Trophoblast cell (in vitro differentiated cells and primary cell): ENCODE data around the gene WDR20.
A peak's percentile ranks its signal among the peaks of the same experiment; 100 is the strongest.

ENCODE experiments used
- DNase-seq, 2 donors: peaks; one replicate each; pipeline ENCODE4 v3.0.0-alpha.2; 2016
- H2AFZ ChIP-seq: 2 replicates; pipeline ENCODE4 v1.6.1; 2013; ENCODE audit warnings: low read length, moderate library complexity, mild to moderate bottlenecking; ENCODE audit not compliant: insufficient read depth, poor library complexity
- H2AK5ac ChIP-seq: 2 replicates; pipeline ENCODE4 v1.6.1; 2013; ENCODE audit warnings: mild to moderate bottlenecking, low read length
- H2BK120ac ChIP-seq: 2 replicates; pipeline ENCODE4 v1.6.1; 2013; ENCODE audit warnings: low read length, mild to moderate bottlenecking, moderate library complexity; ENCODE audit not compliant: insufficient read depth, poor library complexity
- H2BK12ac ChIP-seq: 2 replicates; pipeline ENCODE4 v1.6.1; 2013; ENCODE audit warnings: mild to moderate bottlenecking, low read length, moderate library complexity
- H2BK5ac ChIP-seq: 2 replicates; pipeline ENCODE4 v1.6.1; 2013; ENCODE audit warnings: low read length, low read depth, moderate library complexity, mild to moderate bottlenecking; ENCODE audit not compliant: poor library complexity
- H3K14ac ChIP-seq: 2 replicates; pipeline ENCODE4 v1.6.1; 2013; ENCODE audit warnings: mild to moderate bottlenecking, low read length
- H3K18ac ChIP-seq: 2 replicates; pipeline ENCODE4 v1.6.1; 2013; ENCODE audit warnings: mild to moderate bottlenecking, low read length
- H3K23ac ChIP-seq: 2 replicates; pipeline ENCODE4 v1.6.1; 2013; ENCODE audit warnings: low read length
- H3K27ac ChIP-seq: 2 replicates; pipeline ENCODE4 v1.5.1; 2013; ENCODE audit warnings: low read depth, mild to moderate bottlenecking, inconsistent platforms, low read length, moderate library complexity
- H3K27me3 ChIP-seq: 2 replicates; pipeline ENCODE4 v1.6.1; 2013; ENCODE audit warnings: inconsistent platforms, mild to moderate bottlenecking, low read length, moderate library complexity; ENCODE audit not compliant: insufficient read depth
- H3K36me3 ChIP-seq, 2 experiments: 1 replicate in 1 of 2; 2 replicates in 1 of 2; pipeline ENCODE4 v1.6.1; 2013; ENCODE audit warnings: low read length in 2 of 2, mild to moderate bottlenecking in 2 of 2, moderate library complexity in 1 of 2; ENCODE audit not compliant: insufficient read depth in 2 of 2, control insufficient read depth in 1 of 2
- H3K4ac ChIP-seq: 2 replicates; pipeline ENCODE4 v1.6.1; 2013; ENCODE audit warnings: low read depth, mild to moderate bottlenecking, low read length, moderate library complexity
- H3K4me1 ChIP-seq, 2 experiments: 1 replicate in 1 of 2; 2 replicates in 1 of 2; pipeline ENCODE4 v1.6.1; 2013; ENCODE audit warnings: low read length in 2 of 2, mild to moderate bottlenecking in 2 of 2, moderate library complexity in 1 of 2; ENCODE audit not compliant: insufficient read depth in 2 of 2, control insufficient read depth in 1 of 2
- H3K4me2 ChIP-seq: 2 replicates; pipeline ENCODE4 v1.6.1; 2013; ENCODE audit warnings: inconsistent platforms, mild to moderate bottlenecking, low read length, moderate library complexity
- H3K4me3 ChIP-seq: 2 replicates; pipeline ENCODE4 v1.5.1; 2013; ENCODE audit warnings: mild to moderate bottlenecking, low read depth, low read length, inconsistent platforms
- H3K79me1 ChIP-seq: one replicate; pipeline ENCODE4 v1.6.1; 2013; ENCODE audit warnings: low read length
- H3K79me2 ChIP-seq: 2 replicates; pipeline ENCODE4 v1.6.1; 2013; ENCODE audit warnings: low read length, mild to moderate bottlenecking; ENCODE audit not compliant: control insufficient read depth, insufficient read depth, poor library complexity
- H3K9ac ChIP-seq: 2 replicates; pipeline ENCODE4 v1.6.1; 2013; ENCODE audit warnings: mild to moderate bottlenecking, low read length
- H3K9me3 ChIP-seq: 2 replicates; pipeline ENCODE4 v1.6.1; 2013; ENCODE audit warnings: low read depth, mild to moderate bottlenecking, control low read depth, inconsistent platforms, low read length; ENCODE audit not compliant: insufficient read depth
- H4K12ac ChIP-seq: 2 replicates; pipeline ENCODE4 v1.6.1; 2013; ENCODE audit warnings: low read depth, mild to moderate bottlenecking, low read length, moderate library complexity
- H4K8ac ChIP-seq: 2 replicates; pipeline ENCODE4 v1.6.1; 2013; ENCODE audit warnings: low read depth, mild to moderate bottlenecking, low read length, moderate library complexity
- H4K91ac ChIP-seq: one replicate; pipeline ENCODE4 v1.6.1; 2013; ENCODE audit warnings: low read depth, mild to moderate bottlenecking, low read length, moderate library complexity
- WGBS: extraction: QIAGEN DNeasy Blood & Tissue Kit; methylation state at CpG from one replicate; pipeline ENCODE4 v1.1.7; 2013; ENCODE audit warnings: missing lambda C conversion rate; ENCODE audit not compliant: insufficient read length, insufficient coverage; ENCODE audit errors: extremely low coverage; 5-methylcytosine and 5-hydroxymethylcytosine counted together

The WDR20 gene

GRCh38 chr14:102194856-102195255 is 55.2 kb downstream of the WDR20 start:
- Histone ChIP-seq H3K9me3 (peaks cover under 1% of the 10 kb centered on the region), H2BK5ac (no peak overlapping the region), H3K79me2 (no peaks in the 10 kb centered on the region), H3K4ac (no peak overlapping the region), H3K4me1 (peaks cover 10 to 14% of the 10 kb centered on the region in 2 experiments), H3K23ac (no peak overlapping the region), H3K27ac (no peak overlapping the region), H3K4me2 (no peak overlapping the region), H2BK12ac (no peak overlapping the region), H4K12ac (no peak overlapping the region), H3K14ac (no peak overlapping the region), H3K4me3 (no peak overlapping the region), H4K8ac (no peak overlapping the region), H3K79me1 (peaks cover 4% of the 10 kb centered on the region), H4K91ac (no peak overlapping the region), H2BK120ac (no peak overlapping the region), H2AK5ac (no peak overlapping the region), H3K36me3 (peaks cover 16 to 22% of the 10 kb centered on the region in 2 experiments), H3K18ac (no peak overlapping the region), H2AFZ (no peak overlapping the region), H3K9ac (no peak overlapping the region), H3K27me3 (no peaks in the 10 kb centered on the region)
- DNase-seq, result no peak
- no CpG with 5 or more reads among the region's 4 CpGs for WGBS

- whole genome bisulfite sequencing, result no CpG with 5 or more reads among the region's 1 CpG
- no peak overlapping the region for H4K8ac ChIP-seq
- no peak overlapping the region for H2BK12ac ChIP-seq
- H3K4me1 ChIP-seq, result peaks cover 8 to 10% of the 10 kb centered on the region in 2 experiments
- peaks cover 3% of the 10 kb centered on the region for H3K79me1 ChIP-seq
- H3K36me3 ChIP-seq, result peaks cover 17 to 23% of the 10 kb centered on the region in 2 experiments
- no peak overlapping the region for H3K4me3 ChIP-seq
- H2BK5ac ChIP-seq, result no peak overlapping the region
- H3K9me3 ChIP-seq, result peaks cover 1% of the 10 kb centered on the region
- H3K18ac ChIP-seq, result no peak overlapping the region
- H3K4me2 ChIP-seq, result no peak overlapping the region
- no peak overlapping the region for H2BK120ac ChIP-seq
- DNase-seq, result no peak
- H2AFZ ChIP-seq, result no peak overlapping the region
- no peak overlapping the region for H3K9ac ChIP-seq
- no peak overlapping the region for H3K4ac ChIP-seq
- no peak overlapping the region for H3K23ac ChIP-seq
- H3K27ac ChIP-seq, result no peak overlapping the region
- H3K79me2 ChIP-seq, result no peaks in the 10 kb centered on the region
- H2AK5ac ChIP-seq, result no peak overlapping the region
- H3K27me3 ChIP-seq, result no peaks in the 10 kb centered on the region
- H4K91ac ChIP-seq, result no peak overlapping the region
- H3K14ac ChIP-seq, result no peak overlapping the region
- no peak overlapping the region for H4K12ac ChIP-seq
Measured at GRCh38 chr14:102195446-102195845, 55.7 kb downstream of the WDR20 start.

DNA sequence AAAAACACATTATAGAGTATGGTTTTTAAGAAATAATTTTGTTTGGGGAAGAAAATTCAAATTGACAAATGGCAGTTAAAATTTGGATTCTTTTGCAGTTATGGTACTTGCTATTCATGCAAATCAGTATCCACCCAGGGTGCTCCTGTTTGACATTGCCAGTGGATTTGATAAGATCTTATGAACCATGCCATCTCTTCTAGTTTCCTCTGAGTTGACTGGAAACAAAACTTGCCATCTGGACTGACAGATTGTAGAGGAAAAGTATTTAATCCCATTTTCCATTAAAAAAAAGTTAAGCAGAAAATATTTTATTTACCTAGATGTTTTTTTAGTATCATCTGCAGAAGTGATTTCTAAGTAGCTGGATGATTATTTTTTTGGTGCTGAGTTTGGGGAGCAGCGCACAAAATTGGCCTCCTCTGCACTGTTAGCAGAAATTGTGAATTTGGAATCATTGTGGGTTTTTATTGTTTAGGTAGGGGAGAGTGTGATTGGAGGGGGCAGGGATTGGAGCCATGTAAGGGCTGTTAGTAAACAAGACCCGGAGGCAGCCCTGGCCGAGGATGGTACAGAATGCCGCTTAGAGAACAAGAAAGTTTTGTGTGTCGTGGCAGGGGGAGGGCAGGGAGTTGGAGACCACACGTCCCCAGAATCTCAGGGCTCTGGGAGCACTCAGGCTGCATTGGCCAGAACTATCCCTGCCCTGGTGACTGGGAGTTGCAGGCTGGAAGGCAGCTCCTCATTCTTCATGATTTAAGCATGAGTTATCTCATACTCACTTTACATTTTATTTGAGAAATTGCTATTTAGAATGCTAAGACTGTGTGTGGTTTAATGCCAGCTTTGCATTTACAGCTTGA is 56.6 kb downstream of the WDR20 start:
- Histone ChIP-seq H3K79me1 (peaks cover 2% of the 10 kb centered on the region), H2BK5ac (no peak overlapping the region), H2BK12ac (no peak overlapping the region), H3K18ac (peak overlapping the region; percentile 44), H3K4ac (peak overlapping the region; percentile 37), H3K9ac (no peak overlapping the region), H4K91ac (no peak overlapping the region), H2BK120ac (no peak overlapping the region), H4K12ac (peak overlapping the region; percentile 36), H3K36me3 (peaks cover 20 to 26% of the 10 kb centered on the region in 2 experiments), H3K79me2 (no peaks in the 10 kb centered on the region), H3K4me3 (no peak overlapping the region), H3K4me2 (no peak overlapping the region), H3K27ac (no peak overlapping the region), H3K4me1 (peaks cover 4 to 5% of the 10 kb centered on the region in 2 experiments), H2AK5ac (no peak overlapping the region), H3K14ac (no peak overlapping the region), H3K27me3 (no peaks in the 10 kb centered on the region), H3K23ac (no peak overlapping the region), H4K8ac (no peak overlapping the region), H2AFZ (no peak overlapping the region), H3K9me3 (peaks cover 4% of the 10 kb centered on the region)
- WGBS, result no CpG with 5 or more reads among the region's 6 CpGs
- DNase-seq, result no peak

DNA sequence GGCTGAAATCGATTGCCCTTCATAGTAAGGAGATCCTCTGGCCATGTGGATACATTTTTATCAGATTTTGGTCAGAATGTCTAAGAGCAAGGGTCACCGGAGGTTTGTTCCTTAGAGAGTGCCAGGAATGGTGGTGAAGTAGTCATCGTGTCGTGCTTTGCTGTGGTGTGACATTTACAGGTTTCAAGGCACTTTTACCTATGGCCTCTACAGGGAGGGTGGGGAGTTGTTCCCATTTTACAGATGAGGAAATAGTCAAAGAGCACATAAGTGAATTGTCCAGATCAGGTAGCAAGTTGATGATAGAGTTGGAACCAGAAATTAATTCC is 57.2 kb downstream of the WDR20 start:
- Histone ChIP-seq H3K18ac (no peak overlapping the region), H3K79me2 (no peaks in the 10 kb centered on the region), H3K23ac (no peak overlapping the region), H3K9ac (no peak overlapping the region), H3K4me2 (no peak overlapping the region), H3K27me3 (no peaks in the 10 kb centered on the region), H2AFZ (no peak overlapping the region), H2BK5ac (no peak overlapping the region), H2BK120ac (no peak overlapping the region), H3K36me3 (peaks cover 21 to 26% of the 10 kb centered on the region in 2 experiments), H2BK12ac (no peak overlapping the region), H3K27ac (no peak overlapping the region), H3K14ac (no peak overlapping the region), H4K12ac (no peak overlapping the region), H2AK5ac (no peak overlapping the region), H3K4ac (no peak overlapping the region), H4K8ac (no peak overlapping the region), H4K91ac (no peak overlapping the region), H3K79me1 (peaks cover 2% of the 10 kb centered on the region), H3K9me3 (peaks cover 4% of the 10 kb centered on the region), H3K4me3 (no peak overlapping the region), H3K4me1 (peaks cover 2 to 5% of the 10 kb centered on the region in 2 experiments)
- DNase-seq, result no peak
- no CpG with 5 or more reads among the region's 4 CpGs for WGBS
